GM15510 (cell line): ENCODE data around the gene TEFM.

Experiments
- POLR2A ChIP-seq: IDR thresholded peaks from 3 replicates; pipeline ENCODE4 v1.6.1; 2011; ENCODE audit warnings: borderline replicate concordance; ENCODE audit not compliant: insufficient read length; ENCODE audit errors: extremely low read depth

The TEFM gene, protein sequence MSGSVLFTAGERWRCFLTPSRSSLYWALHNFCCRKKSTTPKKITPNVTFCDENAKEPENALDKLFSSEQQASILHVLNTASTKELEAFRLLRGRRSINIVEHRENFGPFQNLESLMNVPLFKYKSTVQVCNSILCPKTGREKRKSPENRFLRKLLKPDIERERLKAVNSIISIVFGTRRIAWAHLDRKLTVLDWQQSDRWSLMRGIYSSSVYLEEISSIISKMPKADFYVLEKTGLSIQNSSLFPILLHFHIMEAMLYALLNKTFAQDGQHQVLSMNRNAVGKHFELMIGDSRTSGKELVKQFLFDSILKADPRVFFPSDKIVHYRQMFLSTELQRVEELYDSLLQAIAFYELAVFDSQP

DNA sequence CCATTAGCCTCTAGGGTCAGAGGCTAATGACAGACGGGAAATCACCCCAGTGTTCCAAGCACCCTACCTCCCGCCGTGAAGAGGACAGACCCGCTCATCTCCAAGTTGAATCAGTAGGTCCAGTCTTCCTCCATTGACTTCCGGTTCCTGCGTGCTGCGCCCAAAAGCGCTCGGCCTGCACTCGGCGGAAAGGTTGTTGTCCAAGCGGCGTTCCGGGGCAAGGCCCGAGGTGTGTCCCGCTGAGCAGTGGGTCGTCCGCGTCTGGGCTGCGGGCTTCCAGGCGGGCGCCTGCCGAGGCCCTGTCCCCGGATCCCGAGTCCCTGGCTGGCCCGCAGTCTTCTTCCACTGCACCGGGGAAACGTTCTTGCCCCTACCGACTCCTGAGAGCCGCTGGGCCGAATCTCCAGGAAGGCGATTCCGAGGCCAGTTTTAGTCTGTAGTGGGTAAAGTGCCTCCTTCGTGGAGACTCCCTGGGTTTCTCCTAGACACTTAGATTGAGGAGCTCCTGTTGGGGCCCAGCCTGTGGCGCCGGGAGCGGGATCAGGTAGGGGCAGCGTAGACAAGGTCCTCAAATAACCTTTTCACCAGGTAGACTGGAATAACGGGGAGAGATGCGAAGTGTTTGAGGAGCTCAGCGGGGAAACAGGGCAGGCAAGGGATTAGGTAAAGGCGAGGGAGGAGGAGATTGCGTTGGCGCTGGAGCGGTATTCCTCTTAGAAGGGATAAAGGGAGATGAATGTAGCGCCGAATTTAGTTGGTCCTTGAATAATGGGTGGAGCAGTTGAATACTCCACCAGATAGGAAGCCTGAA lies at the start of gene TEFM:
TSS of gene TEFM (minus strand) at position 138 of the 811 bp plus-strand sequence. CDS start at position 98, 40 bp downstream.
- TF ChIP-seq POLR2A: peak; percentile 89

DNA sequence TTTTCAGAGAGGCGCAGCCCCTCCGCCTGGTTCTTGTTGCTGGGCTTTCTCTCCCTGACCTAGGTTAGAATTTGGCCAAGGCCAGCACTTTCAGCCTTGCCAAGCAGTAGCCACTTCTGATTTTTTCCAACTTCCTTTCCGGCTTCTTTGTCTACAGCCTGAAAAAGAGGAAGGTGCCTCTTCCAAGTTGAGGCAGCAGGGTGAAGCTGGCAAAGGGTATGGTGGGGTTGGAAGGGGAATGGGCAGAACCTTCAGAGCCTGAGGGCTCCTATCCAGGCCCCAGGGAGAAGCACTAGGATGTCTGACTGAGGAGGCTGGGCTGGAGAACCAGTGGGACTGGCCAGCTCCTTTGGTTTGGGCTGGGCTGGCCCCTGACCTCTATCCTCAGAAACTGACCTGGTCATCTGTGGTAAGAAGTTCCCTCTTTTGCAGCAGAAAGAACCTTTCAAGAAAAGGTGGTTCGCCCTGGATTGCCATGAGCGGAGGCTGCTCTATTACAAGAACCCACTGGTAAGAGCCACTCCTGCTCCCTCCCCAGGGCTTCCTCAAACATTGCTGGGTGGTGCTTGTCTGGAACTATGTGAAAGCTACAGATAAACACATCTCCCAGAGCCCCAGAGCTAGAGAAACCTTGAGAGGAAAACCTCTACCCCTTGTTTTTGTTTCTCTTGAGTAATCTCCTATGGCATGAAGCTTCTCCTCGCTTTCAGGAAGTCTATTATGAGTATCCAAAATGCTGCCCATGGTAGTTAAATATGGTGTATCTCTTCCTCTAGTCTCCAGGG lies 48.2 kb upstream of the TEFM start:
- TF ChIP-seq POLR2A: no peak

DNA sequence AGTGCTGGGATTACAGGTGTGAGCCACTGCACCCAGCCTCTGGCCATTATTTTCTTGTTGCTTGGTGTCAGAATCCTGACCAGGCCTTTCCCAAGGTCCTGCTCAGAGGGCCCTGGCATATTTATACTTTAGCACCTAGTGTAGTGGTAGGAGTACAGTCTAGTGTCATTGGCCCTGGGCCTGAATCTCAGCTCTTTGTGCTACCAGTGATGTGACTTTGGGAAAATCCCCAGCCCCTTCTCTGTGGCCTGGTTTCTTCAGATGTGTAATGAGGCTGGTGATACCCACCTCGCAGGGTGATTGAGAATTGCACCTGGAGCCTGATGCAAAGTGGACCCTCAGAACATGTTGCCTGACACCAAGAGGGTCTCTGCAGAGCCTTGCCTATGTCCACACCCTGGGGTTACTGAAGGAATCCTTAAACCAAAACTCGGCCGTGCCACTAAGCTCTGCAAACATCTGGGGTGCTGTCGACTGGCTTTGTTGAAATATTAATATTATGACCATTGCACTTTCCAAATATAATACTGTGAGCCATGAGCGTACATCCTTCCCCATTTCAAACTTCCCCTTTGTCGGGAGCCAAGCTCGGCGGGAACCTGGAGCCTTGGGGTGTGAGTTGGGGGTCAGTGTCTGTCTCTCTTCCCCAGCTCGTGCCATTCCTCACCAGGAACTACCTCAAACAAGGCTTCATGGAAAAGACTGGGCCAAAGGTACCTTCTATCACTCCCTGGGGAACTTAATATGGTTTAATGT lies 46.8 kb upstream of the TEFM start:
- no peak for TF ChIP-seq POLR2A

DNA sequence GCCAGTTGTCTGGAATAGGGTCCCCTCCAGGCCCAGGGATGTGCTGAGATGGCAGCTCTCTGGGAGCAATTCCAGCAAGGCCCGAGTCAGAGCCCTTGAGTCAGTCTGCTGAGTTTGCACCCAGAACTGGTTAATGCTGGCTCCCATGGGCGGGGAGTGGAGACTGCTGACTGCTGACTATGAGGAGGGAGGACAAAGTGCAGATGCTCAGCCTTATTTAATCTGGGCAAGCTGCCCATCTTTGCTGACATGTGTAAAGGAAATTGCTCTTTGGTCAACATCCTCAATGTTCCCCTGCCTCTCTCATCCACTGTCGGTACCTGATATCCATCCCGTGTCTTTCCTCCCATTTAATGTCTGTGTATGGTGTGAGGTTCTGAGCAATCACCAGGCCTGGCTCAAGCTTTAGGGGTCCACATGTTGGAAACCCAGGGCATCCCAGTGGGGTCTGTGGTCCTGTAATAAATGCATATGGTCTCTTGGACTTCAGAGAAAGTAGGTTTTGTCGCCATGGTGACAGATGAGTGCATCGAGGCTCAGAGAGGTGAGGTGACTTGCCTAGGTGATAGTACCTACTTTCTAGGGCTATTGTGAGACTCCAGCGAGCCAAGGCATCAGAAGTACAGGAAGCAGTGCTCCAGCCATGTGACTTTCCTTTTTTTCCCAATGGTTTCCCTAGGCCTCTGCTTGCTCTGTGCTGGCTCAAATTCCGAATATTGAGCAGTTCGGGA lies 44.8 kb upstream of the TEFM start:
- TF ChIP-seq POLR2A: no peak

DNA sequence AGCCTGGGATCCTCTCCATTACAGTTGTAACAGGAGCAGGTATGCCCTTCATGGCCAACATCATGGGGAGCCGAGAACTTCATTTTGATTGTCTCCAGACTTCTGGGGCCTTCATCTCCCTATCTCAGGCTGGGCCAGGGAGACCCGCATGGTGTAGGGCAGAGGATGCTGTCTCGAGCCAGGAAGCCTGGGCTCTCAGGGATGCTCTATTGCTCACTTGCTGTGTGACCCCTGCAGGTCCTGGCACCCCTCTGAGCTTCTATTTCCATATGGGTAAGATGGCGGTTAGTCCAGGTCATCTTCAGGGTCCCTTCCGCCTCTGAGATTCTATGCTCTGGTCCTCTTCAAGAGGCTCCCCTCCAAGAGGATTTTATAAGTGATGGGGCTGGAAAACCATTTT lies 44.2 kb upstream of the TEFM start:
- TF ChIP-seq POLR2A: no peak

DNA sequence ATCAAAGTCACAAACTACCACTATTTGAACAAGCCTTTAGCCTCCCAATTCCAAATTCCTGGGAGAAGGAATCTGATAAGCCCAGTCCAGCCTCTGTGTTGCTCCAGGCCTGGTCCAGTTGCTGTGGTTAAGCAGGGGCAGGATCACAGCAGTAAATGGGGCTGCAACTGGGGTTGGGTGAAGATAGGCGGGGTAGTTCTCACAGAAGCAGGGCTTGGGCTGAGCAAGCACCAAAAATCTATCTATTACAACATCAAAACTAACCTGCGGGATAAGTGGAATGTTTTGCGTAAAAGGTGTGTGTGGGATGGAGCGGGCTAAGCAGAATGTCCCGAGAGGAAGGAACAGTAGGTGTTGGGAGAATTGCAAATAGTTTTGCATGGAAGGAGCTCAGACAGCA lies 41.8 kb upstream of the TEFM start:
- TF ChIP-seq POLR2A: no peak

DNA sequence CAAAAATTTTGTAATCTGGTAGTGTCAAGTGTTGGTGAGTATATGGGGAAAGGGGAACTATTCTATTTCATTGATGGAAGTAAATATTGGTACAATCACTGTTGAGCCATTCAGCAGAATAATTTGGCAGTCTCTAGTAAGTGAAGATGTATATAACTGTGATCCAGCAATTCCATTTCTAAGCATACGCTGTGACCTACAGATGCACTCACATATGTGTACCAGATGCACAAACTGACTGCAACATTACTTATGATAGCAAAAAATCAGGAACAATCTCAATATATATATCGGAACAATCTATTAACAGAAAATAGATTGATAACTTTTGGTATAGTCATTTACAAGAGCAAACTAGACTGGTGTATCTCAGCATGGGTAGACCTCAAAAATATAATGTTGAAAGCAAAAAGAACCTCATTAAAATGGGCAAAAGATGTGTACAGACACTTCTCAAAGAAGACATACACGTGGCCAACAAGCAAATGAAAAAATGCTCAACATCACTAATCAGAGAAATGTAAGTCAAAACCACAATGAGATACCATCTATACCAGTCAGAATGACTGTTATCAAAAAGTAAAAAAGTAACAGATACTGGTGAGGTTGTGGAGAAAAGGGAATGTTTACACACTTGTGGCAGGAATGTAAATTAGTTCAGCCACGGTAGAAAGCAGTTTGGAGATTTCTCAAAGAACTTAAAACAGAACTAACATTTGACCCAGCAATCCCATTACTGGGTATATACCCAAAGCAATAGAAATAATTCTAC lies 36.5 kb upstream of the TEFM start:
- no peak for TF ChIP-seq POLR2A

DNA sequence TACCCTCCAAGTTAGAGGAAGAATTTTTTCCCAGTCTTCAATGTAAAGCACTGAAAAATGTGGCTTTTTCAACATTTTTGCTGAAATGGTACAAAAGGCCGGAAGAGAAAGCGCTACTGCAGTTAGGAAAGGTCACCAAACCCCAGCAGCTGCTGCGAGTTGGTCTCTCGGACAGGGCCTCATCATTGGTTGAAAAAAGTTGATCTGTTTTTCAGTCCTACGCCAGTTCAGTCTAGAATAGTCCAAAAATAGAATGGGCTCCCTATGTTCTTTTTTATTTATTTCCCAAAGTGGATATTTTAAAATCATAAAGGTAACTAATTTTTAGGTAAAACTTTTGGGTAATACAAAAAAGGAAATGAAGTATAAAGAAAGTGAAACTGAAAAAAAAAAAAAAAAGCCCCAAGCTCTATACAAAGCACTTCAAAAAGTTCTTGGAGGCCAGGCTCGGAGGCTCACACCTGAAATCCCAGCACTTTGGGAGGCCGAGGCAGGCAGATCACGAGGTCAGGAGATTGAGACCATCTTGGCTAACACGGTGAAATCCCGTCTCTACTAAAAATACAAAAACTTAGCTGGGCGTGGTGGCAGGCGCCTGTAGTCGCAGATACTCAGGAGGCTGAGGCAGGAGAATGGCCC lies 33.1 kb upstream of the TEFM start:
- TF ChIP-seq POLR2A: no peak

DNA sequence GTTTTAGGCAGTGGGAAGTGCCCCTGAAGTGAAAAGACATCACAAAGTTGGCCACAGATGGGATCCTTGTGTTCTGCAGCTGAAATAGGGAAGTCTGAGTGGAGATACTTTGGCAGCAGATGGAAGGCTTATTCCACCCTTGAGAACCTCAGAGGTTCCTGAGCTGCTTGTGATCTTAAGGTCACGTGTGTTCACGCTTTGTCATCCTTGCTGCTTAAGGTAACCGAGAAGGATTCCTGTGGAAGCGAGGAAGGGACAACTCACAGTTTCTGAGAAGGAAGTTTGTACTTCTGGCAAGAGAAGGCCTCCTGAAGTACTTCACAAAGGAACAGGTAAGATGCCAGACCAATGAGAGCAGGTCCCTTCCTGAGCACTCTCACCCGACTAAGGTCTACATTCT lies 27.9 kb upstream of the TEFM start:
- no peak for TF ChIP-seq POLR2A

DNA sequence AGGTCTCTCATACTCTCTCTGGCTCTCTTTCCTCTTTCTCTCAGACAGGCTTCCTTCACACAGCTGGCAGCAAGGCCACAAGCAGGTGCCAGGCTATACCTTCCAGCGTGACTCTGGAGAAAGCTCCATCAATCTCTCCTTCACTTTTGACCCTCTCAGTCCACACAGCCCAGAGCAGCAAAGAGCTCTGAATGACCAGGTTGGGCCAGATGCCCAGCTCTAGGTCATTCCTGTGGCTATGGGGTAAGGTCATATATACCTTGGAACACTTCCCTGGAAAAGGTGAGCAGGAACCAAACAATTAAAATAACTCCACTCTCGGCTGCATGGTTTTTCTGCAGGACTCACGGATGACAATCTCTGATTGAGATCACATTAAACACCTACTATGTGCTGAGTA lies 24.5 kb upstream of the TEFM start:
- TF ChIP-seq POLR2A: no peak

DNA sequence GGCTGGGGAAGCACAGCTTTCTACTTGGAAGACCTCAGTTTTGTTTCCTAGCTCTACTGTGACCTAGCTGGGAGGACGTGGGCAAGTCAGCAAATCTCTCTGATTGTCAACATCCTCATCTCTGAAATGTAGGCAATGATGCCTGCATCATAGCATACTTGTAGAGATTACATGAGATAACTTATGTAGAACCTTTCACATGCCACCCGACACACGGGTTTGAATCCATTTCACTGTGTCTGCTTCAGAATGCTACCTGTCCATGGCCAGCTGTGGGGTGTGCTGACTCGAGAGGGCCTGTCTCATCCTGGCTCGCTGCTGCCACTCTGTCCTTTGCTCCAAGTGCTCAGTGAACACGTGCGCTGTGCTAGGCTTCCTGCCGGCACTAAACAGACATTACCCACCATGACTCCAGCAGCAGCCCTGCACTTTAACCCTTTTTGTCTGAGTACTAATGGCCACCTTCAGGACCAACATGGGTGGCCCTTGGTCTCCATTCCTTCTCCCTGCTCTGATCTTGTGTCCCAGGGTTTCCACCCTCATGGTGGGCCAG lies 23.1 kb upstream of the TEFM start:
- TF ChIP-seq POLR2A: no peak

DNA sequence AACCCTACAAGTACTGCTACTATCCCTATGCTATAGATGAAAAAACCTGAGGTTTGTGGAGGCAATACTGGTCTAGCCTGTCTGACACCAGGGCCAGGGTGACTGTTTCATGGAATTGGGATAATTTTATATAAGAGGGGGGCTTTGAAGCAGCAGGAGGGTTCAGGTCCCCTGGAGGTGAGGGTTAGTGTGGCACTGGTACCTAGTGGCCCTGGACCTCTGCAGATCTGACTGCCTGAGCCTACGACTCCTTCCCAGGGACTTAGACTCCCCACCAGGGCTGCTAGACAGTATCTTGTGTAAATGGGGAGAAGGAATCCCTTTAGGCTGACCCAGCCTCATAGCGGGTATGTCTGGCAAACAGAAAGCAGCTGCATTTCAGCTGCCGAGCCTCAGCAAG lies 22.5 kb upstream of the TEFM start:
- TF ChIP-seq POLR2A: no peak
